Cardiac muscle cell (in vitro differentiated cells and primary cell): ENCODE measurements around the gene TBC1D5. TPM values are rescaled to one million over a fixed set of nuclear protein-coding genes. Genes with fewer than 3 reads are reported as not detected.

Source experiments
- DNase-seq, 2 donors: peaks; one replicate each; pipeline versions ENCODE4 v3.0.0 to v3.0.0-alpha.2; 2010 to 2017; ENCODE audit warnings: low read depth in 1 of 2, low spot score in 1 of 2
- H3K27ac ChIP-seq: fragments of 200-600 bp; sonication (generic); 2 replicates; pipeline ENCODE4 v1.5.1; 2016
- H3K27me3 ChIP-seq: fragments of 200-600 bp; sonication (generic); 2 replicates; pipeline ENCODE4 v1.6.0; 2016; ENCODE audit warnings: control low read depth
- H3K36me3 ChIP-seq: fragments of 200-600 bp; sonication (generic); 2 replicates; pipeline ENCODE4 v1.5.1; 2016; ENCODE audit warnings: control low read depth
- H3K4me1 ChIP-seq: fragments of 200-600 bp; sonication (generic); 2 replicates; pipeline ENCODE4 v1.8.1; 2017; ENCODE audit warnings: low read depth, mild to moderate bottlenecking, mixed run types
- H3K4me3 ChIP-seq: fragments of 200-600 bp; sonication (generic); 2 replicates; pipeline ENCODE4 v1.5.1; 2016; ENCODE audit warnings: mild to moderate bottlenecking
- H3K9me3 ChIP-seq: fragments of 200-600 bp; sonication (generic); 2 replicates; pipeline ENCODE4 v1.5.1; 2017; ENCODE audit warnings: low read depth, mild to moderate bottlenecking, control low read depth
- CTCF ChIP-seq: IDR thresholded peaks from 2 replicates; pipeline ENCODE4 v1.5.1; 2012; ENCODE audit warnings: low read depth, mild to moderate bottlenecking, low read length
- polyA plus RNA-seq: library from polyadenylated mRNA; unstranded; fragments of >200 nt; fragmentation: Nextera tagmentation; extraction: Ambion mirVana; gene quantifications from 2 replicates; pipeline ENCODE4 v1.2.1, GENCODE V29; 2016
- total RNA-seq: library from RNA; depleted of rRNA; stranded (reverse); fragments of >200 nt; gene quantifications from 2 replicates; pipeline ENCODE4 v1.2.3, GENCODE V29; 2016

TBC1D5 gene
- total and polyA plus RNA-seq, 2 experiments from 2014 or later: 34.5 to 66.6 TPM

DNA sequence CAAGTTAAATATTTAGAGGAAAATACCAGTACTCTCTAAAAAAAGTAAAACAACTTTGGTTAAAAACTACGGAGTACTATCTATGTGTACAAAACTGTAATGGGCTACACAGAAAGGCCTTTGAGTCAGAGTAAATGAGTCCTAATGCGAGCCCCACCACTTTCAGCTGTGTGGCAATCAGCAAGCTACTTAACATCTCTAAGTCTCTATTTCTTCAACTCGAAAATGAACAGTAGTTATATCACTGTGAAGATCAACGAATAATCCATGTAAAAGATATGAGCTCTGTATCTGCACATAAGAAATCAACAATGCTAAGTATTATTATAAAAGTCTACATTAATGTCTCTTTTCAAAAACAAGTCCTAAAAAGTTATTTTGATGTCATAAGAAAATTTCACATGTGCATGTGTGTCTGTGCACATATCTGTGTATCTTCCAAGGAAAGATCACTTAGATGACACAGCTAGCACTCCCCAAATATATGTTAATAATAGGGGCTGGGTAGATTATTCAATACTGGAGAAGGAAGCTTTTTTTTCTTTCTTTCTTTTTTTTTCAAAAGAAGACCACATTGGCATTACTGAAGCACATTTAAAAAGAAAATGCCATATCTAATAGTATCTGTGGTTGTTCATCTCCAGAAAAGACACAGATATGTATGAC, 58.8 kb downstream of the TBC1D5 start:
- Histone ChIP-seq H3K4me1 (no peaks in the 10 kb centered on the region), H3K27ac (no peak overlapping the region), H3K4me3 (no peak overlapping the region), H3K36me3 (no peaks in the 10 kb centered on the region), H3K27me3 (no peaks in the 10 kb centered on the region), H3K9me3 (no peaks in the 10 kb centered on the region)
- no peak for TF ChIP-seq CTCF
- no peak for DNase-seq

GRCh38 chr3:17680530-17680929, 61.9 kb downstream of the TBC1D5 start:
- H3K27ac ChIP-seq: no peak overlapping the region
- H3K4me3 ChIP-seq: no peak overlapping the region
- no peaks in the 10 kb centered on the region for H3K36me3 ChIP-seq
- H3K9me3 ChIP-seq: no peaks in the 10 kb centered on the region
- no peaks in the 10 kb centered on the region for H3K4me1 ChIP-seq
- no peak for TF ChIP-seq CTCF
- no peak for DNase-seq
- no peaks in the 10 kb centered on the region for H3K27me3 ChIP-seq

DNA sequence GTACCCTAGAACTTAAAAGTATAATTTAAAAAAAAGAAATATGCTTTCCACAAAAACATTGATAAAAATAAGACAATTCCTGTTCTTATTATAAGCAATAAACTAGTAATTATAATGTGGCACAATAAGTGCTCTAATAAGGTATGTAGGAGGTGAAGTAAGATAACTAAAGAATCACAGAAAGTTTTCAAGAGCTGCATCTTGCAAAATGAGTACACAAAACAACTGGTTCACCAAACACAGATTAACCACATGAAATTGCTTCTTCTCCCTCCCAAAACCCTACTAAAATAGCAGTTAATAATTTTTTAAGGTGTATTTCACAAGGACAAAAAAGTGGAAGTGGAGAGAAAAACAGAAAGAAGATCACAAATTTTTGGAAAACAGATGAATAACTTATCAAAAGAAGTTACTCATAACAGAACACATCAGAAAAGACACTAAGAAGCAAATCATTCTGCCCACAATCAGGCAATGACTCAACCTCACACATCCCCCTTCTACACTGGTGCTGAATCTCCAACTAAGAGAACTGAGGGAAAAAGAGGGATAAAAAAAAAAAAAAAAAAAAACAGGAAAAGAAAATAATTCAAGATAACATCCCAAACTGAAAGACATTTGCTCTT, 64.2 kb downstream of the TBC1D5 start:
- DNase-seq: peak in 1 of 2 donors; percentile 54
- no peak for TF ChIP-seq CTCF
- Histone ChIP-seq H3K9me3 (no peaks in the 10 kb centered on the region), H3K4me3 (no peak overlapping the region), H3K27me3 (no peaks in the 10 kb centered on the region), H3K4me1 (no peaks in the 10 kb centered on the region), H3K27ac (no peak overlapping the region), H3K36me3 (no peaks in the 10 kb centered on the region)

GRCh38 chr3:17674082-17674686, 68.2 kb downstream of the TBC1D5 start:
- no peaks in the 10 kb centered on the region for H3K9me3 ChIP-seq
- no peaks in the 10 kb centered on the region for H3K4me1 ChIP-seq
- no peaks in the 10 kb centered on the region for H3K36me3 ChIP-seq
- no peak overlapping the region for H3K4me3 ChIP-seq
- H3K27ac ChIP-seq: no peak overlapping the region
- TF ChIP-seq CTCF: no peak
- no peaks in the 10 kb centered on the region for H3K27me3 ChIP-seq
- no peak for DNase-seq

- Histone ChIP-seq H3K27me3 (no peaks in the 10 kb centered on the region), H3K36me3 (no peaks in the 10 kb centered on the region), H3K4me1 (no peaks in the 10 kb centered on the region), H3K9me3 (no peaks in the 10 kb centered on the region), H3K27ac (no peak overlapping the region), H3K4me3 (no peak overlapping the region)
- peak in 1 of 2 donors; percentile 9 for DNase-seq
- no peak for TF ChIP-seq CTCF
Observed at GRCh38 chr3:17672506-17672905, 69.9 kb downstream of the TBC1D5 start.
